GM10847 (cell line): ENCODE measurements around the gene CUL9.

Source experiments
- POLR2A ChIP-seq: IDR thresholded peaks from 2 replicates; pipeline ENCODE4 v1.6.1; 2011; ENCODE audit not compliant: insufficient read length; ENCODE audit errors: extremely low read depth

CUL9 gene

GRCh38 chr6:43263314-43264178 lies 81.5 kb downstream of the CUL9 start:
- no peak for TF ChIP-seq POLR2A

- no peak for TF ChIP-seq POLR2A
Observed at GRCh38 chr6:43264599-43265145, 82.7 kb downstream of the CUL9 start.

GRCh38 chr6:43265564-43265963 lies 83.6 kb downstream of the CUL9 start:
- no peak for TF ChIP-seq POLR2A

GRCh38 chr6:43267619-43268354 lies 85.8 kb downstream of the CUL9 start:
- no peak for TF ChIP-seq POLR2A

GRCh38 chr6:43268355-43268700 lies 86.3 kb downstream of the CUL9 start:
- no peak for TF ChIP-seq POLR2A

- no peak for TF ChIP-seq POLR2A
Observed at GRCh38 chr6:43268782-43269272, 86.8 kb downstream of the CUL9 start.

GRCh38 chr6:43269273-43270007 lies 87.4 kb downstream of the CUL9 start:
- no peak for TF ChIP-seq POLR2A

GRCh38 chr6:43271103-43271815 lies 89.3 kb downstream of the CUL9 start:
- TF ChIP-seq POLR2A: no peak

- TF ChIP-seq POLR2A: no peak
Observed at GRCh38 chr6:43271944-43272343, 89.9 kb downstream of the CUL9 start.

- no peak for TF ChIP-seq POLR2A
Observed at GRCh38 chr6:43273707-43274106, 91.7 kb downstream of the CUL9 start.
